Upper lobe of right lung (tissue), 1 donor: ENCODE data around the gene SHC4. TPM values are rescaled to one million over a fixed set of nuclear protein-coding genes. Genes with fewer than 3 reads are reported as not detected.

Source experiments
- ATAC-seq: fragments of 200-7000 bp; cut with Tn5 transposase; one replicate; pipeline ENCODE4 v1.9.1; 2020; ENCODE audit warnings: mild to moderate bottlenecking, moderate library complexity
- DNase-seq: peaks from one replicate; pipeline ENCODE4 v3.0.0-alpha.2; 2020
- H3K27ac ChIP-seq: fragments of 200-600 bp; one replicate; pipeline ENCODE4 v1.8.0; 2022
- H3K27me3 ChIP-seq: fragments of 200-600 bp; one replicate; pipeline ENCODE4 v1.8.0; 2022; ENCODE audit warnings: mild to moderate bottlenecking
- H3K36me3 ChIP-seq: fragments of 200-600 bp; one replicate; pipeline ENCODE4 v1.8.0; 2022
- H3K4me1 ChIP-seq: fragments of 200-600 bp; one replicate; pipeline ENCODE4 v1.8.0; 2022
- H3K4me3 ChIP-seq: fragments of 200-600 bp; one replicate; pipeline ENCODE4 v1.8.0; 2022; ENCODE audit warnings: mild to moderate bottlenecking
- H3K9me3 ChIP-seq: fragments of 200-600 bp; one replicate; pipeline ENCODE4 v1.8.0; 2022
- intact Hi-C: fragments of 100-400 bp; cut with DNase I; formaldehyde crosslinking; loops from one replicate; pipeline ENCODE4 v1.11.0; 2022
- total RNA-seq: library from RNA; stranded (reverse); fragmentation: NEBNext Ultra II Directional; extraction: Animal tissue kit (Norgen Biotek cat#: 25700); gene quantifications from one replicate; pipeline ENCODE4 v1.2.1, GENCODE V29; 2021
- TF ChIP-seq, protein P1 (sequence below): fragments of 200-600 bp; IDR thresholded peaks from one replicate; pipeline ENCODE4 v1.8.0; 2022; ENCODE audit warnings: antibody characterized with exemption
- donor health status: DM: no; HTN: yes; CAD: no; lungs with severe emphysema.

SHC4 gene
- total RNA-seq, 1 donor from 2014 or later = 0.32 TPM

DNA sequence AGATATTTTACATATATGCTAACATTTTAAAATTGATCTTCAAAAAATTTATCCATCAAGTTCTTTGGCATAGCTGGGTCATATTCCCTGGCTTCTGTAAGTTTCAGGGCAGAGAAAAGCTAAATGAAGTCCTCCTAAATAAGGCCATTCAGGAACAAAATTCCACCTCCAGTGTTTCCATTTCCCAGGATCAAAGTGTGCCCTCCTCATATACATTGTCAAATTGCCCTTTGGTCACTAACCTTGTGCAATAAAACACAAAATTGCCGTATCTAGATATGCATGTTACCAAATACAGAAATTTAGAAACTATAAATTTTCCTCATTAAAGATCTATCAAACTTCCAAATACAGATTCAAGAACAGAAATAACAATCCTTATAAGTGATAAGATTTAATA, 163.5 kb downstream of the SHC4 start:
- TF ChIP-seq, protein P1, sequence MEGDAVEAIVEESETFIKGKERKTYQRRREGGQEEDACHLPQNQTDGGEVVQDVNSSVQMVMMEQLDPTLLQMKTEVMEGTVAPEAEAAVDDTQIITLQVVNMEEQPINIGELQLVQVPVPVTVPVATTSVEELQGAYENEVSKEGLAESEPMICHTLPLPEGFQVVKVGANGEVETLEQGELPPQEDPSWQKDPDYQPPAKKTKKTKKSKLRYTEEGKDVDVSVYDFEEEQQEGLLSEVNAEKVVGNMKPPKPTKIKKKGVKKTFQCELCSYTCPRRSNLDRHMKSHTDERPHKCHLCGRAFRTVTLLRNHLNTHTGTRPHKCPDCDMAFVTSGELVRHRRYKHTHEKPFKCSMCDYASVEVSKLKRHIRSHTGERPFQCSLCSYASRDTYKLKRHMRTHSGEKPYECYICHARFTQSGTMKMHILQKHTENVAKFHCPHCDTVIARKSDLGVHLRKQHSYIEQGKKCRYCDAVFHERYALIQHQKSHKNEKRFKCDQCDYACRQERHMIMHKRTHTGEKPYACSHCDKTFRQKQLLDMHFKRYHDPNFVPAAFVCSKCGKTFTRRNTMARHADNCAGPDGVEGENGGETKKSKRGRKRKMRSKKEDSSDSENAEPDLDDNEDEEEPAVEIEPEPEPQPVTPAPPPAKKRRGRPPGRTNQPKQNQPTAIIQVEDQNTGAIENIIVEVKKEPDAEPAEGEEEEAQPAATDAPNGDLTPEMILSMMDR = no peak
- H3K27ac ChIP-seq = no peak overlapping the region
- no peaks in the 10 kb centered on the region for H3K9me3 ChIP-seq
- no peaks in the 10 kb centered on the region for H3K27me3 ChIP-seq
- no peak for DNase-seq
- no peaks in the 10 kb centered on the region for H3K36me3 ChIP-seq
- no peak for ATAC-seq
- intact Hi-C loops = no loop called here
- peaks cover under 1% of the 10 kb centered on the region for H3K4me1 ChIP-seq
- no peak overlapping the region for H3K4me3 ChIP-seq

DNA sequence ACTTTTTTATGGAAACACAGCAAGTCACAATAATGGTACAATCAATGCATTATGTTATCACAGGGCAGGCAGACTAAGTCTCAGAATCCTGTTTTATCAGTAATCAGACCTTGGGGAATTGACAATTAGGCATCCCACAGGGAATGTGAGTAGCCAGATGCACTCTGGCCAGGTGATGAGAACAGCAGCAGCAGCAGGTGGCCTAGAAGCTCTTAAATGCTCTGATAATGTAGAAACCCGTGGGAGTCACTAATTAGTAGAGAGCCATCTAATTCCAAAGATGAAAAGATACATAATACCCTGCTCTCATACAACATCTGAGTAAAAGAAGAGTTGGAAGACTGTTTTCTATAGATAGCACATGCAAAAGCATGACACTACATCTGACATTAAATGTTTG, 165.4 kb downstream of the SHC4 start:
- ATAC-seq (no peak), DNase-seq (no peak)
- H3K27ac ChIP-seq = no peak overlapping the region
- H3K4me3 ChIP-seq = no peak overlapping the region
- H3K27me3 ChIP-seq = no peaks in the 10 kb centered on the region
- H3K4me1 ChIP-seq = peaks cover 14% of the 10 kb centered on the region
- H3K9me3 ChIP-seq = no peaks in the 10 kb centered on the region
- TF ChIP-seq, protein P1 = no peak
- no peaks in the 10 kb centered on the region for H3K36me3 ChIP-seq
- intact Hi-C loops = no loop called here

DNA sequence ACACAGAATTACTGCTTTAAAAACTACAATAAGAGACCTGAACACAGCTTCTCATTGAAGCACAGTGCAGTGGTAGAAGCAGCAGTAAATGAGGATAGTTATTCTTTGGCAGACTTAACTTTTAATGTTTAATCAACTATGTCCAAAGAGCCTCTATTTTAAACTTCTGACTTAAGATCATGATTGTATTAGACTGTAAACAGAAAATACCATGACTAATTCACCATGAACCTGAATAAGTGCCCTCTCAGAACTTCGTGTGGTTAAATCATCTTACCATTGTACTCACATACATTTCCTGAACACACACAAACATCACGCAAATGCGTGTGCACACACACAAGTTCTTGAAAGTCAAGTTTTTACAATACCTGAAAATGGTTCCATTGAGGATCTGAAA, 166.8 kb downstream of the SHC4 start:
- no peak overlapping the region for H3K27ac ChIP-seq
- DNase-seq (no peak), ATAC-seq (peak; percentile 57)
- TF ChIP-seq, protein P1 = no peak
- H3K4me1 ChIP-seq = peaks cover 14% of the 10 kb centered on the region
- peaks cover 5% of the 10 kb centered on the region for H3K36me3 ChIP-seq
- no peaks in the 10 kb centered on the region for H3K9me3 ChIP-seq
- intact Hi-C loops = no loop called here
- H3K4me3 ChIP-seq = no peak overlapping the region
- H3K27me3 ChIP-seq = no peaks in the 10 kb centered on the region

DNA sequence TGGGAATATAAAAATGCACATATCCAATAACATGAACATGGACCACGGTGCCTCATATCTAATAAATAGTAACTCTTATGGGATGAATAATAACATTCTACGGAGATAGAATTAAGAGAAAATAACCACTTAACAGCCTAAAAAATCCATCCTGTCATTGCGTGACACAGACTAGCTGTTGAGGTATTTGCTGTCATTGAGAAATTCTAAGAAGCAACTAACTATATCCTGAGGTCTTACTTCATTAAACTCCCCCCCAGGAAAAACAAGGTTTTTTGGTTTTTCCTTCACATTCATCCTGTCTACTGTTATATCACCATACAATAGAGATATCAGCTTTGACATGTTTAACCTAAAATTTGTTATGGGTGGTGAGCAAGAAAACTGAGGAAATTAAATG, 167.2 kb downstream of the SHC4 start:
- H3K4me3 ChIP-seq = no peak overlapping the region
- H3K36me3 ChIP-seq = peaks cover 5% of the 10 kb centered on the region
- H3K4me1 ChIP-seq = peaks cover 14% of the 10 kb centered on the region
- H3K27ac ChIP-seq = no peak overlapping the region
- DNase-seq (no peak), ATAC-seq (no peak)
- TF ChIP-seq, protein P1 = no peak
- H3K9me3 ChIP-seq = no peaks in the 10 kb centered on the region
- intact Hi-C loops = no loop called here
- H3K27me3 ChIP-seq = no peaks in the 10 kb centered on the region

DNA sequence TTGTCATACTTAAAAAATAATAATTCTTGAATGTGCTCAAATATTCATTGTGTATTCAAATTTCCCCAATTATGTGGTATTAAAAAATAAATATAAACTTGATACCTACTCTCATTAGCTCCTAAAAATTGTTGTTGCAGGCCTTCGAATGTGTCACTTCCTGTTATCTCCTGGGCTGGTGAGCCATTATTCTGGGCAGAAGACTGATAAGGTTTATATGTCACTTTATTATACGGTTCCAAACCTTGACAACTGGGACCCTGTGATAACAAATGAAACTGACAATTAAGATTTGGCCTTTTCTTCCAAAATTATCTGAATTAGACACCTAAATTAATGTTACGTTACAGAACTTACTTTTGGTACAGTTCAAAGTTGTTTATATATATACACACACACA, 167.8 kb downstream of the SHC4 start:
- Histone ChIP-seq H3K4me1 (peaks cover 14% of the 10 kb centered on the region), H3K27ac (no peak overlapping the region), H3K36me3 (peaks cover 5% of the 10 kb centered on the region), H3K4me3 (no peak overlapping the region), H3K27me3 (no peaks in the 10 kb centered on the region), H3K9me3 (no peaks in the 10 kb centered on the region)
- TF ChIP-seq, protein P1 = no peak
- ATAC-seq (no peak), DNase-seq (no peak)
- intact Hi-C loops = no loop called here

DNA sequence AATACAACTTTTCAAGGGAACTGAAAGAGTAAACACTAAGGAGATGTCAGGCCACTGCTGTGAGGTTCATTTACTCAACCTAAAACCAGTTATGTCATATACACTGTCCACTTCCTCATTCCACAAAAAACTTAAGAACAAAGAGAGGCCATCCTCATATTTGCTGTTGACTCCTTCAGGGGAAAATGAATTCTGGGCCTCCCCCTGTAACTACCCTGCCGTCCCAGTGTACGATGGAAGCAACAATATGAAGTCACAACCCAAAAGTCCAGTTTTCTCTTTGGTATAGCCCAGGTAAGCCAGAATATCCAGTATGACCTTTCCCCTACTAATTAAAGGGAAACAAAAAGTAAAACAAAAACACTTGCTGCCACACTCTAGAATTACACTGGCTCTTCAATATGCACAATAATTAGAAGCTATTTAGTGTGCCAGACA, 169.0 kb downstream of the SHC4 start:
- peak; percentile 90 for ATAC-seq
- H3K4me3 ChIP-seq = no peak overlapping the region
- TF ChIP-seq, protein P1 = no peak
- no peaks in the 10 kb centered on the region for H3K27me3 ChIP-seq
- DNase-seq = no peak
- H3K36me3 ChIP-seq = peaks cover 5% of the 10 kb centered on the region
- no peaks in the 10 kb centered on the region for H3K9me3 ChIP-seq
- peaks cover 14% of the 10 kb centered on the region for H3K4me1 ChIP-seq
- intact Hi-C loops = no loop called here
- H3K27ac ChIP-seq = peak overlapping the region; percentile 51
